Spinal cord (tissue), 10 donors: ENCODE data around the gene TIMM10B. TPM values are rescaled to one million over a fixed set of nuclear protein-coding genes. Genes with fewer than 3 reads are reported as not detected.

Source experiments
- DNase-seq, 6 donors: peaks; one replicate each; pipeline versions ENCODE4 v3.0.0 to v3.0.0-alpha.2; 2013 to 2015; ENCODE audit warnings: low spot score in 6 of 6, low read depth in 4 of 6
- H3K27ac ChIP-seq: one replicate; pipeline ENCODE4 v1.5.1; 2013; ENCODE audit warnings: low read depth, low read length, control low read depth
- H3K27me3 ChIP-seq: one replicate; pipeline ENCODE4 v1.6.1; 2013; ENCODE audit warnings: low read length; ENCODE audit not compliant: control insufficient read depth, insufficient read depth
- H3K36me3 ChIP-seq: one replicate; pipeline ENCODE4 v1.6.1; 2013; ENCODE audit warnings: low read length; ENCODE audit not compliant: control insufficient read depth, insufficient read depth
- H3K4me1 ChIP-seq: one replicate; pipeline ENCODE4 v1.6.1; 2013; ENCODE audit warnings: low read length; ENCODE audit not compliant: control insufficient read depth, insufficient read depth
- H3K4me3 ChIP-seq: one replicate; pipeline ENCODE4 v1.5.1; 2013; ENCODE audit warnings: low read depth, low read length, control low read depth
- H3K9me3 ChIP-seq: one replicate; pipeline ENCODE4 v1.6.1; 2013; ENCODE audit warnings: low read length; ENCODE audit not compliant: control insufficient read depth, insufficient read depth
- WGBS: methylation state at CpG from one replicate; pipeline ENCODE4 v1.1.5; 2013; ENCODE audit warnings: missing lambda C conversion rate; ENCODE audit not compliant: insufficient coverage; 5-methylcytosine and 5-hydroxymethylcytosine counted together
- polyA plus RNA-seq, 2 donors: library from polyadenylated mRNA; unstranded; fragments of 120-200 nt; gene quantifications; one replicate each; pipeline ENCODE4 v1.2.1, GENCODE V29; 2013; ENCODE audit not compliant: insufficient read length in 2 of 2
- total RNA-seq, 2 donors: library from RNA; depleted of rRNA in 1 of 2; stranded (reverse); fragments of 120-200 nt in 1 of 2; fragments of >200 nt in 1 of 2; gene quantifications; one replicate each; pipeline versions ENCODE4 v1.2.3 to v1.2.4, GENCODE V29; 2013 to 2014
- donor health status: healthy.

TIMM10B gene
- total and polyA plus RNA-seq, 4 donors, result 29.9 to 34.8 (median 32.8) TPM

DNA sequence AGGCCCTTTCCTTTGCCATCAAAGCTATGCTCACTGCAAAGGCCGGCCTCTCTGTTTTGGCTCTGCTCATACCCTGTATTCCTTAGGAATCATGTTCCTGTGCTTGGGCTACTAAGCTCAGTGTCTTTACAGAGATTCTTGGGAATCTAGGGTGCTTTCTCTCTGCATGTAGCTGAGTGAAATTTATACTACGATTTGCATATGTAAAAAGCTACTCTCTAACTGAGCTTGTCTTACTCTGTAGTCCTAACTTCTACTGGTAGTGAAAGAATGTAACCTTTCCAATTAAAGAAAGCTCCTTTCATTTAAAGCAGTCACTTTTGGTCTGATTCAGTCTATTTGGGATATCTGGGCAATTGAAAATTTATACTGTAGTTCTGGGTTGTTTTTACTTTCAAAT, 48.0 kb downstream of the TIMM10B start:
- no peaks in the 10 kb centered on the region for H3K27me3 ChIP-seq
- no peak for DNase-seq
- H3K27ac ChIP-seq, result no peak overlapping the region
- WGBS, result 100% methylated on average over 1 of the region's 2 CpGs
- no peak overlapping the region for H3K4me3 ChIP-seq
- peaks cover 14% of the 10 kb centered on the region for H3K36me3 ChIP-seq
- H3K4me1 ChIP-seq, result no peaks in the 10 kb centered on the region
- H3K9me3 ChIP-seq, result no peaks in the 10 kb centered on the region

DNA sequence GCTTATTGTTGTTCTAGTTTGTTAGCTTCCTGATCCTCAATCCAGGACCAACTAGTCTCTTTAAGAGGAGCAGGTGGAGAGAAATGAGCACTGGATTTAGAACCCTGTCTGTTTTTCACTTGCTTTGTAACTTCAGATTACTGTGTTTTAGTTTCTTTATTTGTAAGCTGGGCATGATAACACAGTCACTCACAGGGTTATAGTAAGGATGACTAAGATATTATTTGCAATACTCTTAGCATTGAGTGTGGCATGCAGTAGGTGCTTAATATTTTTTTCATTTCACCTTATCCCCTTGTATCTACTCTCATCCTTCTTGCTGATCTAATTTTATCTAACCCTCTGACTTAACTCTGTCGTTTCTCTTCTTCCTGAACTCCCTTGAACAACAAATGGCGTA, 49.5 kb downstream of the TIMM10B start:
- Histone ChIP-seq H3K36me3 (peaks cover 16% of the 10 kb centered on the region), H3K27ac (no peak overlapping the region), H3K27me3 (no peaks in the 10 kb centered on the region), H3K4me1 (no peaks in the 10 kb centered on the region), H3K9me3 (no peaks in the 10 kb centered on the region), H3K4me3 (no peak overlapping the region)
- no peak for DNase-seq
- WGBS, result 89% methylated on average over 2 of the region's 2 CpGs

DNA sequence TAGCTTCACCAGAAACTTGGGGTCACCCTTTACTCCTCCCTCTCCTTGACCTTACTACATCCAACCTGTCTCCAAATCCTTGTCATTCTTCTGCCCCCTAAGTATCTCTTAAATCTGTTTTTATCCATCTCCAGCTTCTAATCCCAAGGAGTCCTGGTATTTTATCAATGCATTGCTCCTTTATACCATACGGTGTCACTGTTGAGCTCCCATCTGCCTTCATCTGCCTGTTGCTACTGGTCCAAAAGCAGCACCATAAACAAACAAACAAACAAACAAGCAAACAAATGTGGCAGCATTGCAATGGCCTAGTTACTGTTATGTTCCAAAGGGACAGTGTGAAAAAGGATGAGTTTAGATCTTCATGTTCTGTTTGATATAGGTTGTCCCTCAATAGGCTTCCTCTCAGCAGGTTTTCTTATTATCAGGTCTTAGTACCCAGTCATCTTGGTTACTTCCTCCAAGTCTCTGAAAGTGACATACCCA, 50.0 kb downstream of the TIMM10B start:
- no peaks in the 10 kb centered on the region for H3K9me3 ChIP-seq
- H3K27ac ChIP-seq, result no peak overlapping the region
- WGBS, result 0% methylated on average over 1 of the region's 1 CpG
- no peaks in the 10 kb centered on the region for H3K4me1 ChIP-seq
- no peak overlapping the region for H3K4me3 ChIP-seq
- H3K27me3 ChIP-seq, result no peaks in the 10 kb centered on the region
- peak; percentile 47 to 90 (median 56) for DNase-seq
- H3K36me3 ChIP-seq, result peaks cover 16% of the 10 kb centered on the region

Other genes starting within 250 kb of the TIMM10B start
- gene FHIP1B, start 246.9 kb upstream of the TIMM10B start, total RNA-seq, result 10 to 100 TPM; 14.6 to 30.1 TPM
- 10 to 100 TPM; 37.7 to 42.3 TPM for gene FHIP1B, start 246.9 kb upstream of the TIMM10B start, polyA plus RNA-seq
- gene CNGA4, start 242.4 kb upstream of the TIMM10B start, total RNA-seq, result under 1 TPM; 0.20 to 0.39 TPM
- under 1 TPM; 0.68 to 0.78 TPM for gene CNGA4, start 242.4 kb upstream of the TIMM10B start, polyA plus RNA-seq
- gene CCKBR, start 221.7 kb upstream of the TIMM10B start, total RNA-seq, result 1 to 10 TPM; 1.6 to 2.0 TPM
- 1 to 10 TPM; 4.1 to 4.4 TPM for gene CCKBR, start 221.7 kb upstream of the TIMM10B start, polyA plus RNA-seq
- gene CAVIN3, start 161.0 kb upstream of the TIMM10B start, total RNA-seq, result 100 to 1,000 TPM in 1 of 2 donors, 10 to 100 TPM in 1; 19.1 to 107 TPM
- gene CAVIN3, start 161.0 kb upstream of the TIMM10B start, polyA plus RNA-seq, result 10 to 100 TPM; 14.3 to 28.8 TPM
- 10 to 100 TPM; 18.8 to 38.2 TPM for gene SMPD1, start 91.0 kb upstream of the TIMM10B start, total RNA-seq
- gene SMPD1, start 91.0 kb upstream of the TIMM10B start, polyA plus RNA-seq, result 10 to 100 TPM; 44.4 to 50.0 TPM
- 100 to 1,000 TPM; 117 to 154 TPM for gene APBB1, start 62.4 kb upstream of the TIMM10B start, total RNA-seq
- gene APBB1, start 62.4 kb upstream of the TIMM10B start, polyA plus RNA-seq, result 100 to 1,000 TPM; 271 to 282 TPM
- gene HPX, start 40.5 kb upstream of the TIMM10B start, total RNA-seq, result 1 to 10 TPM in 1 of 2 donors, under 1 TPM in 1; 0.89 to 2.8 TPM
- gene HPX, start 40.5 kb upstream of the TIMM10B start, polyA plus RNA-seq, result 10 to 100 TPM in 1 of 2 donors, 1 to 10 TPM in 1; 6.0 to 11.0 TPM
- 10 to 100 TPM; 28.2 to 37.7 TPM for gene TRIM3, start 7.6 kb upstream of the TIMM10B start, total RNA-seq
- 10 to 100 TPM; 52.6 to 67.7 TPM for gene TRIM3, start 7.6 kb upstream of the TIMM10B start, polyA plus RNA-seq
- gene ARFIP2, start 170 bp upstream of the TIMM10B start, total RNA-seq, result 10 to 100 TPM; 30.5 to 46.2 TPM
- 10 to 100 TPM; 58.3 to 66.4 TPM for gene ARFIP2, start 170 bp upstream of the TIMM10B start, polyA plus RNA-seq
- gene DNHD1, start 15.8 kb downstream of the TIMM10B start, total RNA-seq, result 10 to 100 TPM in 1 of 2 donors, 1 to 10 TPM in 1; 6.6 to 11.4 TPM
- gene DNHD1, start 15.8 kb downstream of the TIMM10B start, polyA plus RNA-seq, result 10 to 100 TPM; 12.9 to 22.7 TPM
- 10 to 100 TPM; 11.6 to 24.5 TPM for gene RRP8, start 122.1 kb downstream of the TIMM10B start, total RNA-seq
- 10 to 100 TPM; 16.8 to 17.3 TPM for gene RRP8, start 122.1 kb downstream of the TIMM10B start, polyA plus RNA-seq
- 100 to 1,000 TPM in 1 of 2 donors, 10 to 100 TPM in 1; 87.6 to 175 TPM for gene ILK, start 122.3 kb downstream of the TIMM10B start, total RNA-seq
- 100 to 1,000 TPM; 111 to 134 TPM for gene ILK, start 122.3 kb downstream of the TIMM10B start, polyA plus RNA-seq
- 10 to 100 TPM; 14.0 to 88.8 TPM for gene TAF10, start 130.7 kb downstream of the TIMM10B start, total RNA-seq
- gene TAF10, start 130.7 kb downstream of the TIMM10B start, polyA plus RNA-seq, result 100 to 1,000 TPM in 1 of 2 donors, 10 to 100 TPM in 1; 83.4 to 103 TPM
- gene TPP1, start 137.9 kb downstream of the TIMM10B start, total RNA-seq, result 10 to 100 TPM; 31.1 to 40.3 TPM
- 10 to 100 TPM; 73.1 to 81.2 TPM for gene TPP1, start 137.9 kb downstream of the TIMM10B start, polyA plus RNA-seq
- gene DCHS1, start 174.3 kb downstream of the TIMM10B start, total RNA-seq, result 10 to 100 TPM; 29.1 to 43.6 TPM
- gene DCHS1, start 174.3 kb downstream of the TIMM10B start, polyA plus RNA-seq, result 10 to 100 TPM; 38.8 to 42.8 TPM
- gene MRPL17, start 201.8 kb downstream of the TIMM10B start, total RNA-seq, result 10 to 100 TPM; 21.6 to 46.2 TPM
- gene MRPL17, start 201.8 kb downstream of the TIMM10B start, polyA plus RNA-seq, result 10 to 100 TPM; 47.4 to 53.8 TPM